Measurements from ENCODE around the gene LMOD1.
"Not testable (repeated sequence)": the region's sequence is repeated elsewhere in the genome, so short reads cannot be mapped to it uniquely, and the experiment has no call there.

The LMOD1 gene

GRCh38 chr1:201947697-201948008, 1.3 kb upstream of the LMOD1 start:
- no peak for DNase-seq (ENCODE audit: low read depth)

- DNase-seq (ENCODE audit: low read depth): no peak
Measured at GRCh38 chr1:201945863-201946223, 505 bp downstream of the LMOD1 start.

- no peak for DNase-seq (ENCODE audit: low read depth)
Measured at GRCh38 chr1:201945157-201945556, 1.2 kb downstream of the LMOD1 start.

GRCh38 chr1:201944639-201945038, 1.7 kb downstream of the LMOD1 start:
- no peak for DNase-seq (ENCODE audit: low read depth)

- no peak for DNase-seq (ENCODE audit: low read depth)
Measured at GRCh38 chr1:201944002-201944401, 2.3 kb downstream of the LMOD1 start.

- no peak for DNase-seq (ENCODE audit: low read depth)
Measured at GRCh38 chr1:201942129-201942495, 4.2 kb downstream of the LMOD1 start.

GRCh38 chr1:201941420-201942128, 4.8 kb downstream of the LMOD1 start:
- DNase-seq (ENCODE audit: low read depth): no peak

GRCh38 chr1:201940316-201940715, 6.0 kb downstream of the LMOD1 start:
- not testable (repeated sequence) for DNase-seq (ENCODE audit: low read depth)

GRCh38 chr1:201939574-201939973, 6.8 kb downstream of the LMOD1 start:
- DNase-seq (ENCODE audit: low read depth): no peak

GRCh38 chr1:201939148-201939547, 7.2 kb downstream of the LMOD1 start:
- no peak for DNase-seq (ENCODE audit: low read depth)

GRCh38 chr1:201938440-201939035, 7.8 kb downstream of the LMOD1 start:
- DNase-seq (ENCODE audit: low read depth): no peak

- DNase-seq (ENCODE audit: low read depth): no peak
Measured at GRCh38 chr1:201937624-201938213, 8.6 kb downstream of the LMOD1 start.

- no peak for DNase-seq (ENCODE audit: low read depth)
Measured at GRCh38 chr1:201933840-201934430, 12.4 kb downstream of the LMOD1 start.

- no peak for DNase-seq (ENCODE audit: low read depth)
Measured at GRCh38 chr1:201930803-201931202, 15.5 kb downstream of the LMOD1 start.

GRCh38 chr1:201930137-201930536, 16.2 kb downstream of the LMOD1 start:
- DNase-seq (ENCODE audit: low read depth): no peak

GRCh38 chr1:201928266-201928665, 18.1 kb downstream of the LMOD1 start:
- DNase-seq (ENCODE audit: low read depth): no peak

GRCh38 chr1:201925981-201926645, 20.2 kb downstream of the LMOD1 start:
- DNase-seq (ENCODE audit: low read depth): no peak

GRCh38 chr1:201925301-201925567, 21.1 kb downstream of the LMOD1 start:
- DNase-seq (ENCODE audit: low read depth): no peak

- DNase-seq (ENCODE audit: low read depth): no peak
Measured at GRCh38 chr1:201921952-201922558, 24.3 kb downstream of the LMOD1 start.

GRCh38 chr1:201918343-201918742, 28.0 kb downstream of the LMOD1 start:
- DNase-seq (ENCODE audit: low read depth): no peak

GRCh38 chr1:201917362-201918033, 28.9 kb downstream of the LMOD1 start:
- no peak for DNase-seq (ENCODE audit: low read depth)

GRCh38 chr1:201916649-201917249, 29.6 kb downstream of the LMOD1 start:
- DNase-seq (ENCODE audit: low read depth): peak; percentile 49

Data from HS-5 (cell line).